MM.1S (cell line): ENCODE data around the gene PLPPR2.

Source experiments
- CTCF ChIP-seq: fragments of 300-600 bp; sonication (generic); IDR thresholded peaks from 2 replicates; pipeline ENCODE4 v1.5.1; 2016; ENCODE audit warnings: antibody characterized with exemption, low read length, mixed read lengths
- EZH2 ChIP-seq: fragments of 300-600 bp; sonication (generic); optimal IDR thresholded peaks from 2 replicates; pipeline ENCODE3; 2017; ENCODE audit warnings: low read depth, mild to moderate bottlenecking, antibody characterized with exemption, low read length, mixed read lengths
- EZH2phosphoT487 ChIP-seq: fragments of 300-600 bp; sonication (generic); IDR thresholded peaks from 2 replicates; pipeline ENCODE4 v1.6.1; 2018; ENCODE audit warnings: antibody characterized with exemption, low read length

DNA sequence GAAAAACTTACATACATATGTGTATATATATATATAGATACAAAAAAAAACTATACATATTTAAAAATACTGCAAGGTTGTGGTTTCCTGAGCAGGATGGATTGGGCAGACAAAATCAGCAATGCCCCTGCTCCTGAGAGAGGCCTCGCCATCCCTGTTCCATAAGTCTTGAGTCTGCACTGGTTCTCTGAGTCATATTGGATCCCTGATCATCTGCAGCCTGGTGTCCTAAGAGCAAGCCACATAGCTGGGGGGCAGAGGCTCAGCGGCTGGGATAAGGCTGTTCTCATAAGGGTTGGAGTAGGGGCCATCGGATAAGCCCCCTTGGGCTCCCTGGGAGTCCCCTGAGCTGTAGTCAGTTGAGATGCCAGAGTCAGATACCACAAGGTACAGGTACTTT, 22.5 kb downstream of the PLPPR2 start:
- TF ChIP-seq CTCF (no peak), EZH2phosphoT487 (no peak), EZH2 (no peak)
